HepG2 (cell line): ENCODE results near the gene CHST3. TPM values are rescaled to one million over a fixed set of nuclear protein-coding genes. Genes with fewer than 3 reads are reported as not detected.

ENCODE experiments used
- ATAC-seq: fragments of 200-7000 bp; cut with Tn5 transposase; 3 replicates; pipeline ENCODE4 v1.9.1; 2020; ENCODE audit warnings: mild to moderate bottlenecking, moderate library complexity
- BruUV-seq: library from RNA; stranded (reverse); fragments of 400-500 nt; replicated peaks from 2 replicates; lab custom pipeline; 2021; lab: Mats Ljungman, UMichigan
- CTCF ChIA-PET: fragments of 300-600 bp; formaldehyde crosslinking; extraction: SDS; loops from one replicate; lab custom pipeline; 2021; ENCODE audit warnings: low total read pairs, inconsistent platforms, low intra/inter-chr PET ratio; lab: Yijun Ruan, JAX
- POLR2A ChIA-PET: fragments of 350-600 bp; sonication (Branson Sonifier 250); formaldehyde crosslinking; loops from one replicate; lab custom pipeline; 2020; ENCODE audit warnings: antibody characterized with exemption, inconsistent platforms; lab: Yijun Ruan, JAX
- DNase-seq: peaks from one replicate; pipeline ENCODE4 v3.0.0-alpha.2; 2015; ENCODE audit warnings: low spot score
- FAIRE-seq: peaks from 3 replicates; lab custom pipeline; 2011; peaks lifted over from hg19 to GRCh38; lab: Jason Lieb, UNC
- H2AFZ ChIP-seq: one replicate; pipeline ENCODE4 v1.6.1; 2011; ENCODE audit warnings: low read length, inconsistent platforms
- H3K27ac ChIP-seq: fragments of 300-600 bp; 3 replicates; pipeline ENCODE4 v1.8.0; 2011; ENCODE audit warnings: mixed run types, mild to moderate bottlenecking, mixed read lengths, low read length, inconsistent platforms; ENCODE audit not compliant: insufficient read depth; ENCODE audit errors: extremely low read length
- H3K27me3 ChIP-seq, 2 experiments: fragments of 200-600 bp in 1 of 2; 2 replicates in 1 of 2; 3 replicates in 1 of 2; pipeline versions ENCODE4 v1.6.0 to v1.8.0; 2011; ENCODE audit warnings: low read length in 2 of 2, mild to moderate bottlenecking in 2 of 2, moderate library complexity in 2 of 2, inconsistent platforms in 1 of 2; ENCODE audit not compliant: insufficient read depth in 2 of 2, control insufficient read depth in 1 of 2
- H3K36me3 ChIP-seq, 2 experiments: fragments of 200-600 bp in 1 of 2; replicated peaks in 1 of 2; 2 replicates in 1 of 2; 3 replicates in 1 of 2; pipeline versions ENCODE4 v1.5.1 to v1.8.0; 2011; ENCODE audit warnings: low read length in 2 of 2, inconsistent platforms in 1 of 2; ENCODE audit not compliant: insufficient read depth in 2 of 2, control insufficient read depth in 1 of 2
- H3K4me1 ChIP-seq: 2 replicates; pipeline ENCODE4 v1.5.1; 2012; ENCODE audit warnings: low read length, inconsistent platforms; ENCODE audit not compliant: insufficient read depth
- H3K4me2 ChIP-seq: 2 replicates; pipeline ENCODE4 v1.6.0; 2011; ENCODE audit warnings: low read depth, low read length, inconsistent platforms
- H3K4me3 ChIP-seq, 3 experiments: fragments of 200-600 bp in 1 of 3; sonication (generic), shearing (Covaris generic) in 1 of 3; replicated peaks in 1 of 3; 2 replicates each; pipeline ENCODE4 v1.5.1; 2011 to 2016; ENCODE audit warnings: low read length in 3 of 3, inconsistent platforms in 2 of 3, low read depth in 2 of 3, mild to moderate bottlenecking in 2 of 3, control low read depth in 1 of 3, mixed read lengths in 1 of 3; ENCODE audit not compliant: insufficient read depth in 1 of 3
- H3K79me2 ChIP-seq: one replicate; pipeline ENCODE4 v1.6.1; 2011; ENCODE audit warnings: low read length, inconsistent platforms; ENCODE audit not compliant: insufficient read depth
- H3K9ac ChIP-seq: 2 replicates; pipeline ENCODE4 v1.6.0; 2011; ENCODE audit warnings: mild to moderate bottlenecking, low read depth, low read length, inconsistent platforms; ENCODE audit not compliant: insufficient read depth
- H3K9me3 ChIP-seq: 2 replicates; pipeline ENCODE4 v1.5.1; 2012; ENCODE audit warnings: mild to moderate bottlenecking, low read length
- H4K20me1 ChIP-seq: 2 replicates; pipeline ENCODE4 v1.6.0; 2011; ENCODE audit warnings: inconsistent platforms, mild to moderate bottlenecking, low read length, moderate library complexity; ENCODE audit not compliant: insufficient read depth
- GATAD1 ChIP-seq: IDR thresholded peaks from 2 replicates; pipeline ENCODE4 v1.6.1; 2016; ENCODE audit warnings: missing genetic modification reagents, missing compliant biosample characterization
- HMG20B ChIP-seq: conservative IDR thresholded peaks from 2 replicates; pipeline ENCODE4 v1.6.1; 2016; ENCODE audit warnings: missing genetic modification reagents, missing compliant biosample characterization
- KLF11 ChIP-seq: IDR thresholded peaks from 2 replicates; pipeline ENCODE4 v1.6.1; 2016; ENCODE audit warnings: missing compliant biosample characterization
- MLLT10 ChIP-seq: sonication (generic); formaldehyde crosslinking; IDR thresholded peaks from 2 replicates; pipeline ENCODE4 v1.4.0; 2020; ENCODE audit warnings: missing genetic modification reagents
- NCOR1 ChIP-seq: fragments of 200-600 bp; sonication (generic); IDR thresholded peaks from 2 replicates; pipeline ENCODE4 v1.7.0; 2017; ENCODE audit warnings: antibody characterized with exemption, low read length, borderline replicate concordance
- SIX1 ChIP-seq: sonication (generic); formaldehyde crosslinking; IDR thresholded peaks from 2 replicates; pipeline ENCODE4 v1.4.0; 2020; ENCODE audit warnings: missing genetic modification reagents, borderline replicate concordance
- SMAD1 ChIP-seq: sonication (generic); formaldehyde crosslinking; IDR thresholded peaks from 2 replicates; pipeline ENCODE4 v1.4.0; 2020; ENCODE audit warnings: missing genetic modification reagents, low read depth, mild to moderate bottlenecking, borderline replicate concordance
- ZBTB7A ChIP-seq: sonication (generic); formaldehyde crosslinking; IDR thresholded peaks from 2 replicates; pipeline ENCODE4 v1.8.0; 2022; ENCODE audit warnings: mild to moderate bottlenecking, missing genetic modification reagents
- ZMAT3 ChIP-seq: sonication (generic); formaldehyde crosslinking; conservative IDR thresholded peaks from 2 replicates; pipeline ENCODE4 v1.7.0; 2021; ENCODE audit warnings: missing genetic modification reagents
- ZNF230 ChIP-seq: sonication (generic); formaldehyde crosslinking; IDR thresholded peaks from 2 replicates; pipeline ENCODE4 v1.4.0; 2020; ENCODE audit warnings: mild to moderate bottlenecking, missing genetic modification reagents
- ZNF468 ChIP-seq: sonication (generic); formaldehyde crosslinking; IDR thresholded peaks from 2 replicates; pipeline ENCODE4 v1.8.0; 2022; ENCODE audit warnings: mild to moderate bottlenecking, moderate library complexity, missing genetic modification reagents
- ZNF496 ChIP-seq: sonication (generic); formaldehyde crosslinking; IDR thresholded peaks from 2 replicates; pipeline ENCODE4 v1.8.1; 2023; ENCODE audit warnings: mild to moderate bottlenecking, moderate library complexity, missing genetic modification reagents; ENCODE audit not compliant: insufficient replicate concordance
- ZNF7 ChIP-seq: IDR thresholded peaks from 2 replicates; pipeline ENCODE4 v1.6.1; 2016; ENCODE audit warnings: missing biosample characterization, missing genetic modification reagents
- ZNF775 ChIP-seq: sonication (generic); formaldehyde crosslinking; IDR thresholded peaks from 2 replicates; pipeline ENCODE4 v1.4.0; 2020; ENCODE audit warnings: missing genetic modification reagents, mild to moderate bottlenecking, moderate library complexity, borderline replicate concordance
- ZNF850 ChIP-seq: sonication (generic); formaldehyde crosslinking; conservative IDR thresholded peaks from 2 replicates; pipeline ENCODE4 v1.9.0; 2021; ENCODE audit warnings: mild to moderate bottlenecking, missing genetic modification reagents
- WGBS: methylation state at CpG from one replicate; pipeline ENCODE4 v1.1.6; 2017; ENCODE audit warnings: low lambda C conversion rate; 5-methylcytosine and 5-hydroxymethylcytosine counted together
- in situ Hi-C: cut with HindIII; loops from 2 replicates; pipeline ENCODE4 v1.10.0; 2017; ENCODE audit warnings: low pct_unique_long_range_greater_than_20kb; ENCODE audit not compliant: extremely low pct_ligation_motif_present
- intact Hi-C: fragments of 100-400 bp; cut with micrococcal nuclease; formaldehyde crosslinking; loops from one replicate; pipeline ENCODE4 v1.10.0; 2022; ENCODE audit not compliant: unreplicated experiment
- polyA plus RNA-seq, 8 experiments: library from polyadenylated mRNA; depleted of rRNA in 3 of 8; stranded (reverse) in 7 of 8; unstranded in 1 of 8; fragments of >200 nt; fragmentation: Illumina TruSeq in 4 of 8; extraction: Trizol in 4 of 8; gene quantifications; 2 replicates each; pipeline versions ENCODE4 v1.2.1 to v1.2.3, GENCODE V29; 2011 to 2016; ENCODE audit warnings: low read depth in 4 of 8, missing spikeins in 1 of 8, mixed read lengths in 1 of 8; ENCODE audit not compliant: insufficient read depth in 1 of 8
- total RNA-seq, 5 experiments: library from RNA; depleted of rRNA; stranded (reverse); fragments of >200 nt; fragmentation: Illumina TruSeq; extraction: Trizol; gene quantifications; 2 replicates each; pipeline ENCODE4 v1.2.3, GENCODE V29; 2016; ENCODE audit warnings: low read depth in 1 of 5
- TF ChIP-seq, protein P1 (sequence below): sonication (generic); formaldehyde crosslinking; IDR thresholded peaks from 2 replicates; pipeline ENCODE4 v1.5.0; 2020; ENCODE audit warnings: mild to moderate bottlenecking, missing genetic modification reagents
- TF ChIP-seq, protein P2 (sequence below): sonication (generic); formaldehyde crosslinking; IDR thresholded peaks from 2 replicates; pipeline ENCODE4 v1.4.0; 2020; ENCODE audit warnings: mild to moderate bottlenecking, missing genetic modification reagents, borderline replicate concordance
- TF ChIP-seq, protein P3 (sequence below): sonication (generic); formaldehyde crosslinking; conservative IDR thresholded peaks from 2 replicates; pipeline ENCODE4 v1.4.0; 2020; ENCODE audit warnings: missing genetic modification reagents

The CHST3 gene
- total and polyA plus RNA-seq, 2 of the 13 experiments (the other 11 are each of a cell fraction or from before 2014, with no cell fraction given) = 7.2 to 18.7 TPM

DNA sequence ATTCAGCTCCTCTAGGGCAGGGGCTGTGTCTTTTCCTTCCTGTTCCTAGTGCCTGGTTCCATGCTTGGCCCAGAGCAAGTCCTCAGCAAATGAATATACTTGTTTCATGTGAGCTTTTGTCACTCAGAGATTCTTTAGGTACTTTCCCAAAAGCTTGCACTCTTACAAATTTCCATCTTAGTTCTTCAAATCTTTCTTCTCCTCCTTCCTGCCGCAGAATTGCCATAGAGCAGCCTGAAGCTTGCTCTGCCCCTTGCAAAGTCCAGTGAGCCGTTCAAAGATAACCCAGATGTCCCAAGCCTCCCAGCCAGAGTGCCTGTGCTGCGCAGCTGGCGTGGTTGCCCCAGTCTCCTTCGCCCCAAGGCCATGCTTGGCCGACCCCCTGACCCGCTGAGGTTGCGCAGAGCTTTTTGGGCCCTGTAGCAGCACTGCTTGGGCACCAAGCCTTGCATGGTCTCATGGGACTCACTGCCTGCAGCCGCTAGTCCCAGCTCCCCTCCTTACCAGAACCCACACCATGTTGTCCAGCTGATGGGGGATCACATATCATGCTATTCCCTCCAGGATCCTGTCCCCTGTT lies 20.7 kb downstream of the CHST3 start (continued):
- TF ChIP-seq ZNF496 (no peak), ZNF850 (CRISPR knock-in tag) (no peak)

DNA sequence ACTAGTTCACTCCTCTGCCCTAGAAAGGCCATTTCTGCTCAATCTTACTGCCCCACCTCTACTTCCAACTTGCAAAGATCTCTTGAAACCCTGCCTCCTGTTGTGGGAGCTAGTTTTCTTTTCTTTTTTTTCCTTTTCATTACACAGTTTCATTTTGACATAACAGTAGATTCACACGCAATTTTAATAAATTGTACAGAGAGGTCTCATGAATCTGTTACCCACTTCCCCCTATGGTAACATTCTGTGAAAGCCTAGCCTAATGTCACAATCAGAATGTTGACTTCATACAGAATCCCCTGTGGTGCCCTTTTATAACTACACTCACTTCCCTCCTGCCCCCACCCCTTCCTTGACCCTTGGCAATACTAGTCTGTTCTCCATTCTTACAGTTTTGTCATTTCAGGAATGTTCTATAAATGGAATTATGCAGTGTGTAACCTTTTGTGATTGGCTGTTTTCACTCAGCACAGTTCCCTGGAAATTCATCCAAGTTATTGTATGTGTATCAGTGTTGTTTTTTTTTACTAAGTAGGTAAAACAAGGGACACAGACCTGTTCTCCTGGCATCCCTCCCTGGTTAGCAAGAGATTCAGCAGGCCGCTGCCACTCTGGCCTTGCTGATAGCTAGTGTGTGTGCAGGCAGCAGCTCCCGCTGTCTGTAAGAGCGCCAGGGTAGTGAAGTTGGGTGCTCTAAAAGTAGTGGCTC lies 21.5 kb downstream of the CHST3 start:
- no peak overlapping the region; the same call in 1 of the 2 replicates for H3K9ac ChIP-seq
- peak overlapping the region; percentile 88 for H3K27ac ChIP-seq
- H2AFZ ChIP-seq = no peak overlapping the region
- no peak for DNase-seq
- intact Hi-C loops (loop anchor here (2.0 kb wide), 1 partner anchor 29 kb away; no protein-coding TSS in a partner anchor), in situ Hi-C loops (no loop called here)
- peak overlapping the region; percentile 83; the same call in 1 of the 2 replicates for H3K4me2 ChIP-seq
- peaks cover 86% of the 10 kb centered on the region for H3K4me1 ChIP-seq
- ATAC-seq = no peak
- no TSS peak for BruUV-seq
- H3K9me3 ChIP-seq = no peaks in the 10 kb centered on the region
- 83% methylated on average over 4 of the region's 4 CpGs for WGBS
- H3K4me3 ChIP-seq = peak overlapping the region in 1 of 3 experiments; percentile 41; a peak in 1 of 6 replicates
- peaks cover 1 to 7% of the 10 kb centered on the region in 2 experiments; a peak in 2 of 5 replicates for H3K36me3 ChIP-seq
- FAIRE-seq = peak; percentile 43
- no peaks in the 10 kb centered on the region for H4K20me1 ChIP-seq
- CTCF ChIA-PET = no interaction called here
- POLR2A ChIA-PET = interaction anchor here (0.9 to 3.8 kb wide), 6 partner anchors 9 to 288 kb away, joined by 3 to 39 read pairs (median 8); partner anchors contain the start of gene DDIT4
- H3K79me2 ChIP-seq = peaks cover 73% of the 10 kb centered on the region
- no peaks in the 10 kb centered on the region for H3K27me3 ChIP-seq
- TF ChIP-seq, protein P1, sequence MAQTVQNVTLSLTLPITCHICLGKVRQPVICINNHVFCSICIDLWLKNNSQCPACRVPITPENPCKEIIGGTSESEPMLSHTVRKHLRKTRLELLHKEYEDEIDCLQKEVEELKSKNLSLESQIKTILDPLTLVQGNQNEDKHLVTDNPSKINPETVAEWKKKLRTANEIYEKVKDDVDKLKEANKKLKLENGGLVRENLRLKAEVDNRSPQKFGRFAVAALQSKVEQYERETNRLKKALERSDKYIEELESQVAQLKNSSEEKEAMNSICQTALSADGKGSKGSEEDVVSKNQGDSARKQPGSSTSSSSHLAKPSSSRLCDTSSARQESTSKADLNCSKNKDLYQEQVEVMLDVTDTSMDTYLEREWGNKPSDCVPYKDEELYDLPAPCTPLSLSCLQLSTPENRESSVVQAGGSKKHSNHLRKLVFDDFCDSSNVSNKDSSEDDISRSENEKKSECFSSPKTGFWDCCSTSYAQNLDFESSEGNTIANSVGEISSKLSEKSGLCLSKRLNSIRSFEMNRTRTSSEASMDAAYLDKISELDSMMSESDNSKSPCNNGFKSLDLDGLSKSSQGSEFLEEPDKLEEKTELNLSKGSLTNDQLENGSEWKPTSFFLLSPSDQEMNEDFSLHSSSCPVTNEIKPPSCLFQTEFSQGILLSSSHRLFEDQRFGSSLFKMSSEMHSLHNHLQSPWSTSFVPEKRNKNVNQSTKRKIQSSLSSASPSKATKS (CRISPR knock-in tag) = no peak
- TF ChIP-seq, protein P2, sequence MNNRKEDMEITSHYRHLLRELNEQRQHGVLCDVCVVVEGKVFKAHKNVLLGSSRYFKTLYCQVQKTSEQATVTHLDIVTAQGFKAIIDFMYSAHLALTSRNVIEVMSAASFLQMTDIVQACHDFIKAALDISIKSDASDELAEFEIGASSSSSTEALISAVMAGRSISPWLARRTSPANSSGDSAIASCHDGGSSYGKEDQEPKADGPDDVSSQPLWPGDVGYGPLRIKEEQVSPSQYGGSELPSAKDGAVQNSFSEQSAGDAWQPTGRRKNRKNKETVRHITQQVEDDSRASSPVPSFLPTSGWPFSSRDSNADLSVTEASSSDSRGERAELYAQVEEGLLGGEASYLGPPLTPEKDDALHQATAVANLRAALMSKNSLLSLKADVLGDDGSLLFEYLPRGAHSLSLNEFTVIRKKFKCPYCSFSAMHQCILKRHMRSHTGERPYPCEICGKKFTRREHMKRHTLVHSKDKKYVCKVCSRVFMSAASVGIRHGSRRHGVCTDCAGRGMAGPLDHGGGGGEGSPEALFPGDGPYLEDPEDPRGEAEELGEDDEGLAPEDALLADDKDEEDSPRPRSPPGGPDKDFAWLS (CRISPR knock-in tag) = peak; percentile 60; the same call in 1 of the 2 replicates
- no peak for TF ChIP-seq GATAD1 (CRISPR knock-in tag)
- no peak for TF ChIP-seq NCOR1
- no peak for TF ChIP-seq MLLT10 (CRISPR knock-in tag)
- TF ChIP-seq, protein P3, sequence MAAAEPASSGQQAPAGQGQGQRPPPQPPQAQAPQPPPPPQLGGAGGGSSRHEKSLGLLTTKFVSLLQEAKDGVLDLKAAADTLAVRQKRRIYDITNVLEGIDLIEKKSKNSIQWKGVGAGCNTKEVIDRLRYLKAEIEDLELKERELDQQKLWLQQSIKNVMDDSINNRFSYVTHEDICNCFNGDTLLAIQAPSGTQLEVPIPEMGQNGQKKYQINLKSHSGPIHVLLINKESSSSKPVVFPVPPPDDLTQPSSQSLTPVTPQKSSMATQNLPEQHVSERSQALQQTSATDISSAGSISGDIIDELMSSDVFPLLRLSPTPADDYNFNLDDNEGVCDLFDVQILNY (CRISPR knock-in tag) = no peak
- TF ChIP-seq ZNF7 (CRISPR knock-in tag) = peak; percentile 74
- no peak for TF ChIP-seq ZNF230 (CRISPR knock-in tag)
- no peak for TF ChIP-seq HMG20B
- no peak for TF ChIP-seq KLF11 (CRISPR knock-in tag)
- TF ChIP-seq ZNF468 (CRISPR knock-in tag) = no peak
- no peak for TF ChIP-seq ZBTB7A (CRISPR knock-in tag)
- TF ChIP-seq SMAD1 (CRISPR knock-in tag) = no peak
- no peak for TF ChIP-seq ZMAT3
- TF ChIP-seq SIX1 (CRISPR knock-in tag) = no peak
- no peak for TF ChIP-seq ZNF775 (CRISPR knock-in tag)
